B cell (primary cell): ENCODE results near the gene HYI.

ENCODE experiments used
- EZH2 ChIP-seq: IDR thresholded peaks from 2 replicates; pipeline ENCODE4 v1.6.1; 2012; ENCODE audit warnings: borderline replicate concordance, low read depth, mild to moderate bottlenecking, moderate library complexity, low read length; ENCODE audit not compliant: insufficient read depth, poor library complexity, severe bottlenecking
- TF ChIP-seq, protein P1 (sequence below): fragments of 200-600 bp; IDR thresholded peaks from one replicate; pipeline ENCODE4 v1.8.0; 2022; ENCODE audit warnings: antibody characterized with exemption, mild to moderate bottlenecking

DNA sequence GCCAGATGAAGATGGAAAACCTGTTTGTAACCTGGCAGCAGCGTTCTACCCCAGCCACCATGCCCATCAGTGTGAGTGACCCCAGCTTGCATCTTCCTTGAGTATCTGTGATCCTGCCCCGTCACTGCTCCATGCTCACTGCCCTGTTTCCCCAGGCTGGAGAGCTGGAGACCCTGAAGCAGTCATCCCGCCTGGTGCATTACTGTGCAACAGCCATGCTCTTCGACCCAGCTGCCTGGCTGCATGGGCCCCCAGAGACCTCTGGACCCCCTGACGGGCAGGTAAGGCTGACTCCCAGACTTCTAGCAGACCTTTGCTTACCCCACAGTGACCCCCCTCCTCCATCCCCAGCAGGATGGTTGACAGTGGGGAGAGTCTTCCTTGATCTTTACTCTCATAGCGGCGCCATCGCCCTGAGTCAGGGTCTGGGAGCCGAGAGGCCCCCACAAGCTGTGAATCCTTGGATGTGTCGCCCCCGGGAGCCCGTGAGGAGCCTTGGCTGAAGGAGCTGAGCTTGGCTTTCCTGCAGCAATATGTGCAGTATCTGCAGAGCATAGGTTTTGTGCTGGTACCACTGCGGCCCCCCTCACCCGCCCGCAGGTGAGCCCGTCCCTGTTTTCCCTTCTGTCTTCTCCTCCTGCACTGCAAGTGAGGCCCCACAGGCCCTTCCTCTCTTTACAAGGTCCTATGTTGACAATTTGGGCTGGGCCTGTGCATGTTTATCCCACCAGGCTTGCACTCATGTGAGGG is 10.4 kb downstream of the HYI start:
- TF ChIP-seq, protein P1, sequence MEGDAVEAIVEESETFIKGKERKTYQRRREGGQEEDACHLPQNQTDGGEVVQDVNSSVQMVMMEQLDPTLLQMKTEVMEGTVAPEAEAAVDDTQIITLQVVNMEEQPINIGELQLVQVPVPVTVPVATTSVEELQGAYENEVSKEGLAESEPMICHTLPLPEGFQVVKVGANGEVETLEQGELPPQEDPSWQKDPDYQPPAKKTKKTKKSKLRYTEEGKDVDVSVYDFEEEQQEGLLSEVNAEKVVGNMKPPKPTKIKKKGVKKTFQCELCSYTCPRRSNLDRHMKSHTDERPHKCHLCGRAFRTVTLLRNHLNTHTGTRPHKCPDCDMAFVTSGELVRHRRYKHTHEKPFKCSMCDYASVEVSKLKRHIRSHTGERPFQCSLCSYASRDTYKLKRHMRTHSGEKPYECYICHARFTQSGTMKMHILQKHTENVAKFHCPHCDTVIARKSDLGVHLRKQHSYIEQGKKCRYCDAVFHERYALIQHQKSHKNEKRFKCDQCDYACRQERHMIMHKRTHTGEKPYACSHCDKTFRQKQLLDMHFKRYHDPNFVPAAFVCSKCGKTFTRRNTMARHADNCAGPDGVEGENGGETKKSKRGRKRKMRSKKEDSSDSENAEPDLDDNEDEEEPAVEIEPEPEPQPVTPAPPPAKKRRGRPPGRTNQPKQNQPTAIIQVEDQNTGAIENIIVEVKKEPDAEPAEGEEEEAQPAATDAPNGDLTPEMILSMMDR: no peak
- no peak for TF ChIP-seq EZH2
